Measurements from ENCODE around the gene ZNF578. TPM values are rescaled to one million over a fixed set of nuclear protein-coding genes. Genes with fewer than 3 reads are reported as not detected.

The ZNF578 gene
- total and polyA plus RNA-seq, 9 of the 15 experiments (the other 6 are each of a cell fraction or from before 2014, with no cell fraction given), result 0.05 to 0.29 (median 0.15) TPM

DNA sequence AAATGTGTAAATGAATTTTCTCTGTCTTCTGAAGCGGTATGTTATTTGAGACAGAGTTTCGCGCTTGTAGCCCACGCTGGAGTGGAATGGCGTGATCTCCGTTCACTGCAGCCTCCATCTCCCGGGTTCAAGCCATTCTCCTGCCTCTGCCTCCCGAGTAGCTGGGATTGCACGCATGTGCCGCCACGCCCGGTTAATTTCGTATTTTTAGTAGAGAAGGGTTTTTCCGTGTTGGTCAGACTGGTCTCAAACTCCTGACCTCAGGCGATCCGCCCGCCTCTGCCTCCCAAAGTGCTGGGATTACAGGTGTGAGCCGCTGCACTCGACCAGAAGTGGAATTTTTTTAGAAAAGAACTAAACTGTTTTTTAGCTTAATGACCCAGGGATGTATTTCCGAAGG is 70.7 kb downstream of the ZNF578 start (continued):
- TF ChIP-seq ZNF445 (CRISPR knock-in tag; IDR thresholded peaks at IDR 0.05; ENCODE audit: low read depth), result no peak
- TF ChIP-seq TRIM25 (IDR thresholded peaks at IDR 0.05; ENCODE audit: borderline replicate concordance), result no peak
- no peak for TF ChIP-seq XRCC3 (IDR thresholded peaks at IDR 0.05)
- TF ChIP-seq SMAD4 (CRISPR knock-in tag; conservative IDR thresholded peaks at IDR 0.05), result no peak

- FAIRE-seq (peak; percentile 86), ATAC-seq (peak; percentile 96), DNase-seq (ENCODE audit: extremely low read depth in 1 of 4, low spot score in 3 of 4) (peak; percentile 89 to 95 (median 90))
- Histone ChIP-seq H3K4me2 (ENCODE audit: insufficient read depth, low read length) (peak within 1 kb of the TSS; percentile 91), H3K27ac (ENCODE audit: extremely low read depth, low read depth, low read length) (peak within 1 kb of the TSS; percentile 84), H3K9ac (ENCODE audit: insufficient read depth in 1 of 2, low read depth in 2 of 2, low read length in 2 of 2) (peak within 1 kb of the TSS; percentile 85 to 97), H3K27me3 (ENCODE audit: control insufficient read depth in 2 of 2, insufficient read depth in 2 of 2, low read length in 2 of 2) (no peaks in the 10 kb centered on the region), H3K4me3 (peak within 1 kb of the TSS; percentile 61), H2AFZ (ENCODE audit: low read depth, low read length) (peak within 1 kb of the TSS; percentile 98), H3K9me1 (ENCODE audit: control insufficient read depth, insufficient read depth, low read length) (no peaks in the 10 kb centered on the region), H3K9me3 (replicated peaks; ENCODE audit: control insufficient read depth, insufficient read depth, low read depth, low read length) (peaks cover 1% of the 10 kb centered on the region; the same call in 1 of the 2 replicates), H3K4me1 (replicated peaks in 1 of 2; ENCODE audit: control insufficient read depth in 2 of 2, insufficient read depth in 2 of 2, low read length in 2 of 2) (peaks cover 3 to 10% of the 10 kb centered on the region in 2 experiments; a peak in 2 of 5 replicates), H3K79me2 (ENCODE audit: control insufficient read depth, insufficient read depth, low read length) (peaks cover 31% of the 10 kb centered on the region), H4K20me1 (replicated peaks; ENCODE audit: control insufficient read depth, insufficient read depth, low read length) (no peaks in the 10 kb centered on the region), H3K36me3 (ENCODE audit: control insufficient read depth, insufficient read depth, low read length) (peaks cover 11% of the 10 kb centered on the region)
- CTCF ChIA-PET (ENCODE audit: low intra/inter-chr PET ratio), result interaction anchor here (0.6 kb wide), 1 partner anchor 9 kb away, joined by 4 read pairs; no protein-coding TSS in a partner anchor
- POLR2A ChIA-PET, result interaction anchor here (0.9 to 1.0 kb wide), 2 partner anchors 13 to 156 kb away, joined by 3 to 4 read pairs; no protein-coding TSS in a partner anchor
- BruUV-seq (replicated peaks), result no TSS peak
- 5% methylated on average over 33 of the region's 54 CpGs for WGBS (ENCODE audit: insufficient coverage, low coverage, missing lambda C conversion rate)
- in situ Hi-C loops (cut with MboI) (no loop called here), intact Hi-C loops (cut with micrococcal nuclease) (loop anchor here (10.0 kb wide), 1 partner anchor 167 kb away; no protein-coding TSS in a partner anchor)
- TF ChIP-seq E2F1 (CRISPR knock-in tag; IDR thresholded peaks at IDR 0.05) (no peak), SAP30 (IDR thresholded peaks at IDR 0.05; ENCODE audit: borderline replicate concordance, insufficient read depth, low read depth, low read length, poor library complexity, severe bottlenecking) (peak; percentile 60), ILF3 (IDR thresholded peaks at IDR 0.05; ENCODE audit: borderline replicate concordance) (no peak), ELF1 (tag; IDR thresholded peaks at IDR 0.05) (peak; percentile 95), KLF13 (tag; IDR thresholded peaks at IDR 0.05; ENCODE audit: borderline replicate concordance, low read depth) (no peak), SFPQ (IDR thresholded peaks at IDR 0.05; ENCODE audit: low read depth, low read length) (no peak), SAFB (IDR thresholded peaks at IDR 0.05; ENCODE audit: borderline replicate concordance, low read depth, low read length) (no peak), HOXB6 (CRISPR knock-in tag; IDR thresholded peaks at IDR 0.05; ENCODE audit: borderline replicate concordance) (no peak), ZKSCAN1 (IDR thresholded peaks at IDR 0.05; ENCODE audit: low read depth, low read length) (no peak), ZNF717 (CRISPR knock-in tag; IDR thresholded peaks at IDR 0.05) (no peak)
Measured at GRCh38 chr19:52527134-52527955, 74.0 kb downstream of the ZNF578 start, which contains the start of gene ZNF808. ZNF808 (plus strand) TSS chr19:52527668; CDS start chr19:52543285, 15,617 bp downstream.
